ENCODE data around the gene CSK.

Gene CSK

GRCh38 chr15:74801311-74801997 is 19.6 kb downstream of the CSK start:
- DNase-seq (ENCODE audit: low spot score): no peak

GRCh38 chr15:74802290-74802689 is 20.4 kb downstream of the CSK start:
- DNase-seq (ENCODE audit: low spot score): no peak

DNA sequence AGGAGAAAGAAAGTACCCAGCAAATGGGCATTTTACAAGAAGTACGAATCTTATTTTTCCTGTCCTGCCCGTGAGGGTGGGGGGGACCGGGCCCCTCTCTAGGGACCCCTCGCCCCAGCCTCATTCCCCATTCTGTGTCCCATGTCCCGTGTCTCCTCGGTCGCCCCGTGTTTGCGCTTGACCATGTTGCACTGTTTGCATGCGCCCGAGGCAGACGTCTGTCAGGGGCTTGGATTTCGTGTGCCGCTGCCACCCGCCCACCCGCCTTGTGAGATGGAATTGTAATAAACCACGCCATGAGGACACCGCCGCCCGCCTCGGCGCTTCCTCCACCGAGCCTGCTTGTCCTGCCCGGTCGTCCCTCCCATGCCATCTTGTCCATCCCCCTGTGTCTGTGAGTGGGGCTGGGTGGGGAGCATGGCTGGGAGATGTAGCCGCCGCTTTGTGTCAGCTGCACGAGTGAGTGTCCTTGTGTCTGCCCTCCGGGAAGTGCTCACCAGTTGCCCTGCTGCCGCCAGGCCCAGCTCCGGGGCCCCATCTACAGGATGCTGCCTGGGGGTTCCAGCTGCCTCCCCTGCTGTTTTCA is 21.1 kb downstream of the CSK start:
- no peak for DNase-seq (ENCODE audit: low spot score)

GRCh38 chr15:74804935-74805334 is 23.1 kb downstream of the CSK start:
- no peak for DNase-seq (ENCODE audit: low spot score)

- no peak for DNase-seq (ENCODE audit: low spot score)
Measured at GRCh38 chr15:74807282-74807681, 25.4 kb downstream of the CSK start.

- DNase-seq (ENCODE audit: low spot score): no peak
Measured at GRCh38 chr15:74808078-74808839, 26.4 kb downstream of the CSK start.

- DNase-seq (ENCODE audit: low spot score): no peak
Measured at GRCh38 chr15:74808840-74809229, 27.0 kb downstream of the CSK start.

DNA sequence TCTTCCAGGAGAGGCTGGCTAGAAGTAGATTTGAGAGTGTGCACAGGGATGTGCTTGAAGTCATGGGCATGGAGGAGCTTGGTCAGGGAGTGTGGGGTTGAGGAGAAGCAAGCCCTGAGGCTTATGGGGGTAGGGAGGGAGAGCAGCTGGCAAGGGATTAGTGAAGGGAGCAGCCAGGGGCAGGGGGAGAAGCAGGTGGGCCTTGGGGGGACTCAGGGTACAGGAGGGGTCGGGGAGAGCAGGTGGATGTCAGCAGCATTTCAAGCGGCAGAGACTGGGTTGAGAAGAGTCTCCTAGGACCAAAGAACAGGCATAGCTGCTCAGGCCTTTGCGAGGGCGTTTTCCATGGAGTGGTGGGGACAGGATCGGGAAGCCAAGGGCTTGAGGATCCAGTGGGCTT is 27.4 kb downstream of the CSK start:
- no peak for DNase-seq (ENCODE audit: low spot score)

DNA sequence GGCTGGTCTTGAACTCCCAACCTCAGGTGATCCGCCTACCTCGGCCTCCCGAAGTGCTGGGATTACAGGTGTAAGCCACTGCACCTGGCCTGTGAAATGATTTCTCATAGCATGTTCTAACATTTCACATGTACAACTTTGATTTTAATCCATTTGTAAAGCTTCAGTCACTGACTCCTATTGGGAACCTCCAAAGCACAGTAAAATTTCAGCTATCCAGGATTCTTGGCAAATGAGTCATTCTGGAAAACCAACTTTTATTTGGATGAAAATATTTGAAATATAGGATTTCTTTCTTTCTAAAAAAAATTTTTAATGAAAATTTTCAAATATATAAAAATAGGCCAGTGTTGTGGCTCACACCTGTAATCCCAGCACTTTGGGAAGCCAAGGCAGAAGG is 28.1 kb downstream of the CSK start:
- no peak for DNase-seq (ENCODE audit: low spot score)

DNA sequence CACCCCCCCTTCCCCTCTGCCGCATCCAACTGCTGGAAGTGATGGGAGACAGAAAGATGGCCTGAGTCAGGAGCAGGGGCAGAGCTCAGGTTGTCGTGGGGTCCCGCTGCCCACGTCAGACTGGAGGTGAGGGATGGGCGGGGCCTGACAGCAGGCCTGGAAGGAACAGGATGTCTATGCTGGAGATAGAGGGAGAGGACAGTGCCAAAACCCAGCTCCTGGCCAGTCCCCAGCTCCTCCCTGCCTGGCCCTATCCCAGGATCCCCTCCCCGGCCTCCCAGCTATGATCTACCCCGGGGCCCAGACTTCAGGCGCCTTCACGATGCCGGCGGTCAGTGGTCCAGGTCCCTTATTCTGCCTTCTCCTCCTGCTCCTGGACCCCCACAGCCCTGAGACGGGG is 30.7 kb downstream of the CSK start, which contains the start of gene LMAN1L:
Gene LMAN1L, plus strand, starts transcription at position 303 of the 400 bp plus-strand sequence. Its CDS starts 20 bp downstream, at position 323.
- DNase-seq (ENCODE audit: low spot score): no peak

DNA sequence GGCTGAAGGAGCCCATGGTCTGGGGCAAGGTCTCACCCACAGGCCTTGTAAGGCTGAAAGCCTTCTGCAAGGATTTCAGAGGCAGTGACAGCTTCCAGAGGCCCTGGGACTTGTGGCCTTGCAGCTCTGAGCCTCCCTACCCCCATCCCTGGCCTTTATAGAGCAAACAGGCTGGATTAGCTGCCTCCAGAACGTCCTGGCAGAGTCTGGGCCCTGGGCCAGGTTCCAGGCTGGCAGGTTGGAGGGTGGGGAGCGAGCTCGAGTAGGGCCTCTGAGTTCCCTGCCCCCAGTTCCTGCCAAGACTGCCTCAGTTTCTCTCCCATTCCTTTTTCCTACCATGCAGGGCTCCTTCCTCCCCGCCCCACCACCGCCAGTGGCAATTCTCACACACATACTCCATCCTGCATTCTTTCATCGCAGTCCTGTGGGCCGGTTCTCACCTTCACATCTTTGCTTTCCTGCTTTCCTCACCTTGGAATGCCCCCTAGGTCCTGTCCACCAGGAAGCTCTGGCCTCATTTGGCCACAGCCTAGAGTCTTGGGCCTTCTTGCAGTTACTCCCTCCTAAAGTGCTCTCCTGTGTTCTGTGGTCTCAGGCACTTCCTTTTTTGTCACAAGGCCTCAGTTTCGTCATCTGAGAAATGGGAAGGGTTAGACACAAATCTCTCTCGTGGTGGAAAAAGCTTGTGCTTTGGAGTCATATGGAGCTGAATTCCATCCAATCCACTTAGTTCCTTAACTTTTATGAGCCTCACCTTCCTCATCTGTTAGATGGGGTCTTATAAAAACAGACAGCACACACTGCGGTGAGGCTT is 33.4 kb downstream of the CSK start:
- no peak for DNase-seq (ENCODE audit: low spot score)

DNA sequence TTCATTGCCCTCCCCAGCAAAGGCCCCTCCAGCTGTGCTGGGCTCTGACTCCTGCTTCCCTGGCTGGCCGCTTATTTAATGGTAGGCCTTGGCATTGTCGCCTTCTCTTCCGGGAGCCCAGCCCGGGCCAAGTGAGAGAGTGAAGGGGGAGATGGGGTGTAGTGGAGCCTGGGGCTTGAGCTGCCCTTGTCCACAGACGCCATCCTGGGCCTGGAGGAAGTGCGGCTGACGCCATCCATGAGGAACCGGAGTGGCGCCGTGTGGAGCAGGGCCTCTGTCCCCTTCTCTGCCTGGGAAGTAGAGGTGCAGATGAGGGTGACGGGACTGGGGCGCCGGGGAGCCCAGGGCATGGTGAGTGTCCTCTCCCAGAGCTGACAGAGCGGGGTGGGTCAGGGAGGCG is 34.1 kb downstream of the CSK start:
- no peak for DNase-seq (ENCODE audit: low spot score)

DNA sequence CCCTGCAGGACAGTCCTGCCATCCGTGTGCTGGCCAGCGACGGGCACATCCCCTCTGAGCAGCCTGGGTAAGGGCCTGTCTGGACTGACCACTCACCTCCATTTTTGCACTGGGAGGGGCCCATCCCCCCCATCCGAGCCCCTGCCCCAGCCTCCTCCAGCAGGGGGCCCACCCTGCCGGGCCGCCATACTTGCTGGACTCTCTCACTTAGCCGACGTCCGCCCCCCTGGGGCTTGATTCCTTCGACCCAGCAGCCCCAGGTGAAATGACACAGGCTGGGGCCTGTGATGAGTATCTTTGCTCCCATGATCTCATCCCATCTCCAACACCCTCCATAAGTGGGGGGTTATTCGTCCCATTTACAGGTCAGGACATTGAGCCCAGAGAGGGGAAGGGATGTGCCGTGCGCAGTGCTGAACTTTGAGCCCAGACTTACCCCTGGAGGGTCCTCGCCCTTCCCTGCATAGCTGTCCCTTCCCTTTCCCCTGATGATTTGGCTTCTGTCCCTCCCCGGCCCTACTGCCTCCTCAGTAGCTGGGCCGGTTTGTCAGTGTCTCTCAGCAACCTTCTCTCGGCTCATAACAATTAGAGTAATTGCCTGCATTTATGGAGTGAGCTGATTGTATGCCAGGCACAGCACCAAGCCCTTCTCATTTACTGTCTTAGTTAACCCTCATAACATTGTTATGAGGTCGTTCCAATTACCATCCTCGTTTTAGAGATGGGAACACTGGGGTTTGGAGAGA is 34.9 kb downstream of the CSK start:
- no peak for DNase-seq (ENCODE audit: low spot score)

DNA sequence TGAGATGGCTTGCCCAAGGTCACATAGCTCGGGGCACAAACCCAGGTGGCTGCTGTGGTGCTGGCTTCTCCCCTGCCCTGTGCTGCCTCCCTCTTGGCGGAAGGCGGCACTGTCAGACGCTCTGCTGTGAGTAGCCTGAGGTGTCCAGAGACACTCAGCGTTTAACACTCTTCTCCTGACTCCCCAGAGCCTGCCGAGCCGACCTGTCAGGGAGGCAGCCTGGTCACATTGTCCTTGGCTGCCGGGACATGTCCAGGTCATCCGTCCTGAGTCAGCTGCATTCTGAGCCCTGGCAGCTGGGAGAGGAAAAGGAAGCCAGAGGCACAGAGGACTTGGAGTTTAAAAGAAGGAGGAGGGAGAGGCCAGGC is 35.5 kb downstream of the CSK start:
- DNase-seq (ENCODE audit: low spot score): peak; percentile 61

GRCh38 chr15:74820056-74820455 is 38.2 kb downstream of the CSK start:
- DNase-seq (ENCODE audit: low spot score): no peak

DNA sequence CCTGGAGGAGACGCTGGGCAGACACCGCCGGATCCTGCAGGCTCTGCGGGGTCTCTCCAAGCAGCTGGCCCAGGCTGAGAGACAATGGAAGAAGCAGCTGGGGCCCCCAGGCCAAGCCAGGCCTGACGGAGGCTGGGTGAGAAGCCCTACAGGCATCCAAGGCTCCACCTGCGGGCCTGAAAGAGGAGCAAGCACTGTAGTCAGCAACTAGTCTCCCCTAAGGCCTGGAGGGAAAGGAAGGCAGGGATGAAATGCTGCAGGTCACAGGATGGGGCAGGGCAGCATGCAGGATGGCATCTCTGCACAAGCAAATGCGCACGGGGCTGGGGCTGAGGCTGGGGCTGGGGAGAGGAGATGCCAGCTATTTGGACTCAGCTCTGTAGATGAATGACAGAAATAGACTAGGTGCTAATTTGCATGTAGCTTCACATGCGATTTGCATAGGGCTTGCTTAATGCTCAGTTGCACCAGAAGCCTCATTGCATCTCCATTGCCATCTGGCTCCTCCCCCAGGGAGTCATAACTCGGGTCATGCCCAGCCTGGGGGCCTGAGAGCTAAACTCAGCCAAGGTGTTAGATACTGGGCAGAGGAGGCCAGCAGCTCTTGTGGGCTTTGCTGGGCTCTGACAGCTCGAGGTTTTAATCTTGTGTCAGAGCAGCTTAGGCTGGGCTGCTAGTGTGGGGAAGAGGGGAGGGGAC is 39.4 kb downstream of the CSK start:
- no peak for DNase-seq (ENCODE audit: low spot score)

DNA sequence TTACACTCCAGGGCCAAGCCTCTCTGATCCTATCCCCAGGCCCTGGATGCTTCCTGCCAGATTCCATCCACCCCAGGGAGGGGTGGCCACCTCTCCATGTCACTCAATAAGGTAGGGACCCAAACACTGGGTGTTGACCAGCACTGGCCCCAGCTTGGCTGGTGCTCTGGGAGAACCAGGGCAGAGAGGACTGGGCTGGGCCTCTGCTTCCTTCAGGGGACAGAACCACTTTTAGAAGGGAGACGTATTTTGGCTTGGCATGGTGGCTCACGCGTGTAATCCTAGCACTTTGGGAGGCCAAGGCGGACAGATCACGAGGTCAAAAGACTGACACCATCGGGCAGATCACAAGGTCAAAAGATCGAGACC is 39.9 kb downstream of the CSK start:
- DNase-seq (ENCODE audit: low spot score): no peak

DNA sequence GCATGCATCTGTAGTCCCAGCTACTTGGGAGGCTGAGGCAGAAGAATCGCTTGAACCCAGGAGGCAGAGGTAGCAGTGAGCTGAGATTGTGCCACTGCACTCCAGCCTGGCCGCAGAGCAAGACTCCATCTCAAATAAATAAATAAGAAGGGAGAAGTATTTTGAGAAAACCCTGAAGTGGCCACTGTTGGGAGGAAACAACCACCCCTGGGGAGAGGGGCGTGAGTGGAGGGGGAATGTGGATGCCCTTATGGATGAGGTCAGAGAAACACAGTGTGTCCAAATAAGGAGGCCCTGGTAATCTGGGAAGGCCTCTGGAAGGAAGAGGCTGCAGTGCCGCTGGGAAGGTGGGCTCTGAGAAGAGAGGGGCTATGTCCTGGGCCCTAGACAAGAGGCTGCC is 40.4 kb downstream of the CSK start:
- no peak for DNase-seq (ENCODE audit: low spot score)

GRCh38 chr15:74823324-74823723 is 41.4 kb downstream of the CSK start:
- no peak for DNase-seq (ENCODE audit: low spot score)

GRCh38 chr15:74824976-74825375 is 43.1 kb downstream of the CSK start:
- DNase-seq (ENCODE audit: low spot score): no peak

GRCh38 chr15:74825866-74826265 is 44.0 kb downstream of the CSK start:
- DNase-seq (ENCODE audit: low spot score): no peak
